DND-41 (cell line): ENCODE measurements around the gene MLIP.

ENCODE experiments used
- ATAC-seq: fragments of 200-7000 bp; cut with Tn5 transposase; 3 replicates; pipeline ENCODE4 v1.9.1; 2021; ENCODE audit warnings: low read depth; ENCODE audit not compliant: insufficient read depth
- DNase-seq: peaks from one replicate; pipeline ENCODE4 v3.0.0-alpha.2; 2020
- H2AFZ ChIP-seq: 2 replicates; pipeline ENCODE4 v1.6.0; 2012; ENCODE audit warnings: low read depth, low read length
- H3K27ac ChIP-seq: 2 replicates; pipeline ENCODE4 v1.5.1; 2012; ENCODE audit warnings: low read length, inconsistent platforms
- H3K27me3 ChIP-seq: fragments of 200-600 bp; sonication (generic); 2 replicates; pipeline ENCODE4 v1.6.0; 2012; ENCODE audit warnings: low read length, mild to moderate bottlenecking, inconsistent platforms; ENCODE audit not compliant: insufficient read depth, poor library complexity
- H3K36me3 ChIP-seq: 2 replicates; pipeline ENCODE4 v1.5.1; 2012; ENCODE audit warnings: low read length, inconsistent platforms; ENCODE audit not compliant: insufficient read depth
- H3K4me1 ChIP-seq: 2 replicates; pipeline ENCODE4 v1.5.1; 2012; ENCODE audit warnings: mild to moderate bottlenecking, low read length; ENCODE audit not compliant: insufficient read depth
- H3K4me2 ChIP-seq: 2 replicates; pipeline ENCODE4 v1.6.0; 2012; ENCODE audit warnings: mild to moderate bottlenecking, moderate library complexity, low read length, inconsistent platforms; ENCODE audit not compliant: insufficient read depth
- H3K4me3 ChIP-seq, 2 experiments: fragments of 200-600 bp in 1 of 2; shearing (Covaris generic) in 1 of 2; 2 replicates each; pipeline ENCODE4 v1.5.1; 2012 to 2016; ENCODE audit warnings: inconsistent platforms in 2 of 2, low read length in 2 of 2, mild to moderate bottlenecking in 2 of 2, low read depth in 1 of 2, moderate library complexity in 1 of 2
- H3K79me2 ChIP-seq: 2 replicates; pipeline ENCODE4 v1.6.0; 2012; ENCODE audit warnings: low read length, inconsistent platforms; ENCODE audit not compliant: insufficient read depth
- H3K9ac ChIP-seq: 2 replicates; pipeline ENCODE4 v1.6.0; 2012; ENCODE audit warnings: low read depth, mild to moderate bottlenecking, inconsistent platforms, low read length, moderate library complexity
- H3K9me3 ChIP-seq: 2 replicates; pipeline ENCODE4 v1.5.1; 2012; ENCODE audit warnings: low read length, moderate library complexity, mild to moderate bottlenecking, inconsistent platforms; ENCODE audit not compliant: insufficient read depth, severe bottlenecking
- H4K20me1 ChIP-seq: 2 replicates; pipeline ENCODE4 v1.6.0; 2012; ENCODE audit warnings: low read length; ENCODE audit not compliant: insufficient read depth
- CTCF ChIP-seq: IDR thresholded peaks from 2 replicates; pipeline ENCODE4 v1.5.1; 2012; ENCODE audit warnings: borderline replicate concordance, low read length, moderate library complexity, mild to moderate bottlenecking; ENCODE audit not compliant: poor library complexity, severe bottlenecking; ENCODE audit errors: extremely low read depth
- EZH2 ChIP-seq: IDR thresholded peaks from 3 replicates; pipeline ENCODE4 v1.6.1; 2012; ENCODE audit warnings: borderline replicate concordance, low read depth, mild to moderate bottlenecking, moderate library complexity, low read length, inconsistent platforms; ENCODE audit not compliant: severe bottlenecking

Gene MLIP

DNA sequence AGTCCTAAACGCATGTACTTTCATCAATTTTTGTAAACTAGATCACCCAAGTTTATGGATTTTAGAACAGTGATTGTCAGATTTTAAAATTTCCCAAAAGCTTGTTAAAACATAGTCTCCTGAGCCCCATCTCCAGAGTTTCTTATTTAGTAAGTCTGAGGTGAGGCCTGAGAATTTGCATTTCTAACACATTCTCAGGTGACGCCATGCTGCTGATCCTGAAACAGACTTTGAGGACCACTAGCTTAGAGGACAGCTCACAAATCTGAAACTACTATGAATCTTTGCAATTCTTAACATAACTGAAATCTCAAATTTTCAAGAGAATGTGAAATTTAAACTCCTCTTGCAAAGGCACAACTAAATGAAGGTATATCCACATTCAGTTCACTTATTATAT, 37.8 kb upstream of the MLIP start:
- H2AFZ ChIP-seq: no peak overlapping the region

DNA sequence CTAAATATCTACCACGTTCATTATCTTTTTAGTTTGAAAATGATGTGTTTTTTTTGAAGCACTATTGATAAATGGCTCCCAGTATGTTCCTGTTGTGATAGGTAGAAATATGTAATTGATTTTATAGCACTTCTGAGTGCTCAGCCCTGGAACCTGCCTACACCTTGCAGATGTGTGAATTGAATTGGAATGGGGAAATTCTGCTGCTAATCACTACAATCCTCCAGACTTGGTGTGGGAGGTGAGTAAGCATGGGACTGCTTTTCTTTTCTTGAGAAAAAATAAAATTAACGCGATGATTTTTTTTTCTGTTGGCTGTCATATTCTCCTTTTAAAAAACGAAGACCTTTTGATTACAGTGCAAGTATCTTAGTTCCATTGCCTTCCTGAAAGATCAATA, 37.1 kb upstream of the MLIP start:
- Histone ChIP-seq H3K9ac (no peak overlapping the region), H3K27ac (no peak overlapping the region)
- no peak for DNase-seq

More for the DNA sequence above, 37.8 kb upstream of the MLIP start:
- no peaks in the 10 kb centered on the region for H3K79me2 ChIP-seq
- H3K4me1 ChIP-seq: no peaks in the 10 kb centered on the region
- ATAC-seq: no peak
- H3K27me3 ChIP-seq: peaks cover 12% of the 10 kb centered on the region
- no peak overlapping the region for H3K27ac ChIP-seq
- DNase-seq: no peak
- no peak overlapping the region for H3K9ac ChIP-seq
- no peaks in the 10 kb centered on the region for H3K9me3 ChIP-seq
- H3K36me3 ChIP-seq: no peaks in the 10 kb centered on the region
- TF ChIP-seq CTCF (no peak), EZH2 (no peak)
- H4K20me1 ChIP-seq: no peaks in the 10 kb centered on the region
- H3K4me2 ChIP-seq: no peak overlapping the region
- no peak overlapping the region for H3K4me3 ChIP-seq

GRCh38 chr6:54074578-54075195, 36.6 kb upstream of the MLIP start:
- Histone ChIP-seq H3K4me2 (no peak overlapping the region), H3K4me3 (no peak overlapping the region)

More for the DNA sequence above, 37.1 kb upstream of the MLIP start:
- no peaks in the 10 kb centered on the region for H3K36me3 ChIP-seq
- no peak overlapping the region for H3K4me2 ChIP-seq
- ATAC-seq: no peak
- H3K4me1 ChIP-seq: no peaks in the 10 kb centered on the region
- no peaks in the 10 kb centered on the region for H4K20me1 ChIP-seq
- no peak overlapping the region for H2AFZ ChIP-seq
- H3K9me3 ChIP-seq: no peaks in the 10 kb centered on the region
- no peaks in the 10 kb centered on the region for H3K79me2 ChIP-seq
- TF ChIP-seq EZH2 (no peak), CTCF (no peak)
- H3K4me3 ChIP-seq: no peak overlapping the region
- H3K27me3 ChIP-seq: peaks cover 14% of the 10 kb centered on the region

More at GRCh38 chr6:54074578-54075195, 36.6 kb upstream of the MLIP start:
- Histone ChIP-seq H3K27ac (no peak overlapping the region), H3K9me3 (no peaks in the 10 kb centered on the region), H3K4me1 (no peaks in the 10 kb centered on the region), H3K9ac (no peak overlapping the region), H3K79me2 (no peaks in the 10 kb centered on the region), H2AFZ (no peak overlapping the region), H4K20me1 (no peaks in the 10 kb centered on the region), H3K27me3 (peaks cover 18% of the 10 kb centered on the region), H3K36me3 (no peaks in the 10 kb centered on the region)
- DNase-seq (no peak), ATAC-seq (no peak)
- no peak for TF ChIP-seq EZH2
- no peak for TF ChIP-seq CTCF
